Skin of body (tissue), 2 donors: ENCODE results near the gene RTP3. TPM values are rescaled to one million over a fixed set of nuclear protein-coding genes. Genes with fewer than 3 reads are reported as not detected.
"Not testable (repeated sequence)": the region's sequence is repeated elsewhere in the genome, so short reads cannot be mapped to it uniquely, and the experiment has no call there.

Experiments used
- DNase-seq: peaks from one replicate; lab custom pipeline; 2025; lab: John Stamatoyannopoulos, UW
- total RNA-seq: library from RNA; depleted of rRNA; stranded (reverse); fragments of >200 nt; gene quantifications from one replicate; pipeline ENCODE4 v1.2.3, GENCODE V29; 2014

Gene RTP3
- total RNA-seq, 1 donor from 2014 or later, result not detected

- no peak for DNase-seq
Measured at GRCh38 chr3:46517784-46518181, 20.0 kb downstream of the RTP3 start.

GRCh38 chr3:46519952-46520351, 22.2 kb downstream of the RTP3 start:
- DNase-seq, result no peak

- DNase-seq, result no peak
Measured at GRCh38 chr3:46520531-46520930, 22.8 kb downstream of the RTP3 start.

- DNase-seq, result no peak
Measured at GRCh38 chr3:46521096-46521495, 23.3 kb downstream of the RTP3 start.

DNA sequence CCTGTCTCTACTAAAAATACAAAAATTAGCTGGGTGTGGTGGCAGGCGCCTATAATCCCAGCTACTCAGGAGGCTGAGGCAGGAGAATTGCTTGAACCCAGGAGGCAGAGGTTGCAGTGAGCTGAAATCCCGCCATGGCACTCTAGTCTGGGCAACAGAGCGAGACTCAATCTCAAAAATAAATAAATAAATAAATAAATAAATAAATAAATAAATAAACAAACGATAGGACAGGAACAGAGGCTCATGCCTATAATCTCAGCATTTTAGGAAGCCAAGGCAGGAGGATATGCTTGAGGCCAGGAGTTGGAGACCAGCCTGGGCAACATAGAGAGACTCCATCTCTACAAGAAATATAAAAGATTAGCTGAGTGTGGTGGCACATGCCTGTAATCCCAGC, 24.4 kb downstream of the RTP3 start:
- not testable (repeated sequence) for DNase-seq

GRCh38 chr3:46523556-46523955, 25.8 kb downstream of the RTP3 start:
- DNase-seq, result no peak

GRCh38 chr3:46524008-46524407, 26.2 kb downstream of the RTP3 start:
- DNase-seq, result no peak

GRCh38 chr3:46524832-46525231, 27.1 kb downstream of the RTP3 start:
- DNase-seq, result no peak

GRCh38 chr3:46527239-46527638, 29.5 kb downstream of the RTP3 start:
- DNase-seq, result no peak

DNA sequence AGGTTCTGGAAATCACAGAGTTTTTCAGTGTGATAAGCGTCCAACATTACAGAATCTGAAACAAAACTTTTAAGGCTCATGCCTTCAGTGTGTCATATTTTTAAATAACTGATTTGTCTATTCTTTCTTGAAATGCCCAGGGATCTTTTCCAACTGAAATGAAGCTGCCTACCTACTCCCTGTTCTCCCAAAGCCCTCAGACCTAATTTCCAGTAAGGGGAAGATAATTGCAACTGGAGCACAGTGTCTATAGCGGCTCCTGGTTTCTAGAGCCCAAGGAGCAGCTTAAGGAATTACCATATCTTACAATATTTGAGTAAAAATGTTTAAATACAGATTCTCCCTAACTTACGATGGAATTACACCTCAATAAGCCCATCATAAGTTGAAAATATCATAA, 35.3 kb downstream of the RTP3 start:
- DNase-seq, result no peak

DNA sequence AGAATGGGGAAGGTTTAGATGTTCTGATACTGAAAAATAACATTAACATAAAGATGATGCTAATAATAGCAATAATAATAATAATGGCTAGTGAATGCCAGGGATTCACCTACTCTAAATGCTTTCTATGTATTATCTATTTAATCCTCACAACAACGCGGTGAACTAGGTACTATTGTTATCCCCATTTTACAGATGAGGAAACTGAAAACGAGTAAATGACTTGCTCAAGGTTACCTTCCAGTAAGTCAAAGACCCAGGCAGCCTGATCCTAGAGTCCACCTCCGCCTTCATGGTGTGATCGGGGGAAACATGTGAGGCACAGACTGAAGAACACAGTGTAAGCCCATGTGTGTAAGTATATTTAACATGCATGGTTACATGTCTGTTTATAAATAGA, 38.0 kb downstream of the RTP3 start:
- no peak for DNase-seq

DNA sequence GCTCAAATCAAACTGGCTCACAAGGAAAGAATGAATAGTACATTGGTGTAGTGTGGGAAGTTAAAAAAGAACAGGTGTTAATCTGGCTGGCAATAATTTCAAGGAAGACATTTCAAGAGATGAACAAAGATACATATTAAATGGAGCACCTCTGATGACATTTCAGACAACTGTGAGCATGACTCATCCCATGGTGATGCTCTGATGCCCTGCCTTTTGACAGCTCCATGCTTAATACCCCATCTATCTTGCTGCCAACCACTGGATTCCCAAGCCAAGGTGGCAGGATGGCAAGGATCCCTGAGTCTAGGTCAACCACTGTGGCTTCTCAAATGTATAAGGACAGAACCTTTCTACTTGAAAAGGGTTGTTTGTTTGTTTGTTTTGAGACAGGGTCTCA, 39.0 kb downstream of the RTP3 start:
- DNase-seq, result no peak

- DNase-seq, result no peak
Measured at GRCh38 chr3:46537316-46537715, 39.5 kb downstream of the RTP3 start.

DNA sequence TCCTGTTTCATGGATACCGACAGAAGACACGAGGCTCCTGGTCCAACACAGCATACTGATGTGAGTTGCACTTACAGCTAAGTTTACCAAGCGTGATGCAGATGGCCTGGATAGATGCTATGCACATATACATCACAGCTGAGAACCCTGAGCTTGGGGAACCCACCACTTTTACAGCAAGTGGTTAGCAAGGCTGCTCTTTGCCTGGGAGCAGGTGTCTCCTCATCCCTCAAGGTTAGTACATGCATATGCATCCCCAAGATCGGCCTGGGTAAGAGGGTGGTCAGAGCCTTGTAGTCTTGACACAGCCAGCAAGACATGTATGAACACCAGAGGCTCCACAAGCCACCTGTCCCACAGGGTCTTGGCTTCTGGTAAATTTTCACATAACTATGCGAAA, 40.0 kb downstream of the RTP3 start:
- DNase-seq, result no peak

DNA sequence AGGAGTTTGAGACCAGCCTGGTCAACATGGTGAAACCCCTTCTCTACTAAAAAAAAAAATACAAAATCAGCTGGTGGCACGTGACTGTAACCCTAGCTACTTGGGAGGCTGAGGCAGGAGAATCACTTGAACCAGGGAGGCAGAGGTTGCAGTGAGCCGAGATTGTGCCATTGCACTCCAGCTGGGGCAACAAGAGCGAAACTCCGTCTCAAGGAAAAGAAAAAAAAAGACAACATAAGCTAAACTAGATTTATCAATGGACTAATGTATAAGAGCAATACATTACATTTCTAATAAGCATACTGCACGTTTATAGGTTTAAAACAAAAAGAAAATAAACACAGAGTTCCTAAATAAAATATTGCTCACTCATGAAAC, 40.6 kb downstream of the RTP3 start:
- DNase-seq, result not testable (repeated sequence)

- DNase-seq, result peak; percentile 26
Measured at GRCh38 chr3:46538803-46539442, 41.1 kb downstream of the RTP3 start.

DNA sequence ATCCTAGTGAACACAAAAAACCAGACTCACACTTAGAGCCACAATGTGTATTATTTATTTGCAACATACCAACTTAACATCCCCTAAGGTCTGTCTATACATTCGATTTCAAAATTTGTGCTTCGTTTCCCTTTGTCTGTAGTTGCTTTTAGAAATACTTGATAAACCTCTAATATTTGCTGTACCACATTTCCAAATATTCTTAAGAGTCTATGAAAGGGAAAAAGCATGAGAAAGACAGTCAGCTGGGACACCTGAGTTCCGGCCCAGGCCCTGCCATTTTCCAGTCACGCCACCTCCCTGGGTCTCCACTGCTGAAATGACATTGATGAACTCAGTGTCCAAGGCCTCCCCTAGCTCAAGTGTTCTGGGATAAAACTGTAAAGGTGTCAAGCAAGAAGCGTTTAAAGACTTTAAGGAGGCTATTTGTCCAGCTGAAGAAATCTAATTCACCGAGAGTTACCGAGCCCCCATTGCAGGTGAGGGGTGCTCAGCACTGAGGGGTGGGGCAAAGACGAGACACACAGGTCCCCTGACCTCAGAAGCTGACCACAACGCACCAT, 41.7 kb downstream of the RTP3 start:
- DNase-seq, result no peak

DNA sequence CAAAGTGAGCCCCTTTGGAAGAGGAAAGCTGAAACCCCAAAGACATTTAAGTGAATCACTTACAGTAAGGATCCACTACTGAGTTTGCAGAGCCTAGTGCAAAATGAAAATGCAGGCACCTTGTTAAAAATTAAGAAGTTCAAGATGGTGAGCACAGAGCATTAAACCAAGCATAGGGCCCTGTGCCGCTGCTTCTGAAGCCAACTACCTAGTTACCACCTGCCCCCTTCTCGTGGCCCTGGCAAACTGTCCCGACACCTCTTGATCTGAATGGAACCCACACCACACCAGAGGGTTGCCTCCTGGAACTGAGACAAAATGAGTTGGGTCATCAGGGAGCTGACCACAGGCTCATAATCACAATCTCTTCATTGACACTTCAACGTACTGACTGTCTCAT, 42.8 kb downstream of the RTP3 start:
- DNase-seq, result no peak

DNA sequence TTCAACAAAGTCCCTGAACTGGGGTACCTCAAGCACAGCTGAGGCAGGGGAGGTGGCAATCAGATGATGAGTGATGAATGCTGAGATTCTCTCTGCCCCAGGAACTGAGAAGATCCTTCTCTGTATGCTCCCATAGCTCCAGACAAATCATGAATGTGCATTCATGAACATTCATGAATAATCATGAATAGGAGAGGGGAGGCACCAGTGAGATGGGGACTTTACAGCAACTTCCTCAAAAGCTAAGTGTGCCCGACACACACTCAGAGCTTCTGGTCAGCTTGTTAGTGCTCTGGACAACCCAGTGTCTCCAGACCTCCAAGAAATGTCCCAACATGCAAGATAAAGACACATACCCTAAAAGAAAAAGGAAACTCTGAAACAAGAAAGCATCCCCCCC, 44.1 kb downstream of the RTP3 start:
- DNase-seq, result no peak

DNA sequence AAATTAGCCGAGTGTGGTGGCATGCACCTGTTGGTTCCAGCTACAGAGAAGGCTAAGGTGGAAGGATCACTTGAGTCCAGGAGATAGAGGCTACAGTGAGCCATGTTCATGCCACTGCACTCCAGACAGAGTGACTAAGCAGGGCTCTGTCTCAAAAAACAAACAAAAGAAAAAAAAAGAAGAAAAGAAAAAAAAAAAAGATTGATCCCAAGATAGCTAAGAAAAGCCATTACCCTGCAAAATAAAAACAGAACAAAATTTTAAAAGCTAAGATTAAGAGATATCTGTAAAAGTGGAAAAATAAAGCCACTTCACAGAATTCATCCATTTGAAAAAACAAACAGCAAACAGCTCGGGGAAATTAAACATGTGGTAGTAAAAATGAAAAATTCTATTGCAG, 44.6 kb downstream of the RTP3 start:
- DNase-seq, result no peak

- DNase-seq, result no peak
Measured at GRCh38 chr3:46542801-46543201, 45.0 kb downstream of the RTP3 start.

DNA sequence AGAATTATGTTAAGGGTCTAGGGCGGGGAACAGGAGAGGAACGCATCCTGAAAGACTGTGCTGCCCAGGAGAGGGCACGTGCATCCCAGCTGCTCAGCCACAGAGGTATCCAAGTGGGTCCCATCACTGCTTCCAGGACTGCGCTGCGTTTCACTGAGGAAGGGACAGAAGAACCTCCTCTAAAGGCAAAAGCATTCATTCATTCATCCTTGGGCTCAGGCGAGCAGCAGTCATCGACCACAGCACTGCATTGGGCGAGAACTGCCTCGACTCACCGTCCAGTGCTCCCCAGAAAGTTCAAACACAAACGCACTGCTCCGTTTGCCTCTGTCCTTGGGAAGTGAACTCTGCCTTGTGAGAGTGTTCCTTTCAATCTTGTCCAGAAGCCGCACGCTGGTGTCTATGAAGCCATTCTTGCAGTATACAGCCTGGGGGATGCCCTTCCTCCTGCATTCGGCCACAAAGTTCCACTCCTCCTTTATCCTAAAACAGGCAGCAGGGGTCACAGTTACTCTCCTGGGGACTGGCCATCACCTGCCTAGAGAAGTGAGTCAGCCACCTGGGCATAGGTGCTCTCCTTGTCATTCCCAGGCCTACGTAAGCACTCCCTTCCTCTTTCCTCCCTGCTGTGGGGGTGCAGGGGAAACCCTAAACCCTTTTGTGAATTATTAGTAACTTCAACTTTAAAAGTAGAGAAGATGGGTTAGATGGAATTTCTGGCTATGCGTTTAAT, 47.2 kb downstream of the RTP3 start:
- DNase-seq, result no peak
